HUDEP-2 (cell line): ENCODE results near the gene IFNGR2.

Experiments
- DNase-seq, 76 experiments: peaks; one replicate each; lab custom pipeline; 2025; ENCODE audit not compliant: unreplicated experiment in 76 of 76; lab: John Stamatoyannopoulos, UW

The IFNGR2 gene

DNA sequence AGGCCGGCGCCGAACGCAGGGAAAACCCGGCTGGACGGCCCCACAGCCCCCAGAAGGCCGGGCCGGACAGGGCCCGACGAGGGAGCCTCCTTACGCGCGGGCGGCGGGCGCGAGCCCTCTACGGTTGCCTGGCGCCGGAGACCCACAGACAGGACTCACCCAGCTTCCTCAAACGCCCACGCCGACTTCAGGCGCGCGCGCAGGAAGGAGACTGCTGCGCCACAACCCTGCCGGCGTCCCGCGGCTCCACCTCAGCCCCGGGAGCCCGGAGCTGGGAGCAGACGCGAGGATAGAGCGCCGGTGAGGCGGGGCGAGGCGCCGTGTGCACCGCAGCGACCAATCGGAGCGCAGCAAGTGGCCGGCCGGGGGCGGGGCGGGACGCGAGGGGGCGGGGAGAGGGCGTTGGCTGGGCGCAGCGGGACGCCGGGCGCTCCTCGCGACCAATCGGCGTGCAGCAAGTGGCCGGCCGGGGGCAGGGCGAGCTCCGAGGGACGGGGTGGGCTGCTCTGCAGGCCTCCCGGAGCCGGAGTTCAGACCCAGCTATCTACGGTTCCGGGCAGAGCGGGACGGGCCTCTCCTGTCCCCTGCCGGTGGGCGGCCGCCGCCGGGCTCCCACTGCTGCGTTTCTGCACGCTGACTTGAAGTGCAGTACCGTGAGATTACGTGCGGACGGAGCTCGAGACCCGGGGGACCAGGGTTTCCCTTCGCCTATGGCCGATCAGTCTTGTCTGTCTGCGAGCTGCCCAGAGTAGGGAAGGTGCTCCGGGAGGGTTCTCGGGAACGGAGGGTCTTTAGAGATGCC lies 76.7 kb downstream of the IFNGR2 start, which contains the start of gene TMEM50B:
Gene TMEM50B (minus strand): TSS at position 296 of the 802 bp plus-strand sequence. CDS start 11,089 bp downstream, outside the sequence.
- DNase-seq, result peak; percentile 73 to 100 (median 98)

DNA sequence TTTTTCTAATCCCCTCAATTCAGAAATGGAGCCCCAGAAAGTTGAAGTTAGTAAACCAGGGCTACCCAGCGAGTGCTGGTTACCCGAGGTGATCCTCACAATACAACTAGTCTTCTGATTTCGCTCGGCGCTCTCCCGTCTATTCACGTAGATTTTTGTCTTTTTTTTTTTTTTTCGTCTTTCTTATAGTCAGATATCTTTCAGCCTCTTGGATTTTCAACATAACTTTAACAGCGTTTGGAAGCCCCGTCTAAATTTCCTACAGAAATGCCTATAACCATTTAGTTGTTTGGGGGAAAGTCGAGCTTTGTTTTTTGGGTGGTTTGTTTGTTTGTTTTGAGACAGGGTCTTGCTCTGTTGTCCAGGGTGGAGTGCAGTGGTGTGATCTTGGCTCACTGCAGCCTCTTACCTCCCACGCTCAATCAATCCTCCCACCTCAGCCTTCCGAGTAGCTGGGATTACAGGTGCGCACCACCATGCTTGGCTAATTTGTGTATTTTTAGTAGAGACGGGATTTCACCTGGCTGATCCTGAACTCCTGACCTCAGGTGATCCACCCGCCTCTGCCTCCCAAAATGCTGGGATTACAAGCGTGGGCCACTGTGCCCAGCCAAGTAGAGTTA lies 77.4 kb downstream of the IFNGR2 start:
- DNase-seq, result no peak

DNA sequence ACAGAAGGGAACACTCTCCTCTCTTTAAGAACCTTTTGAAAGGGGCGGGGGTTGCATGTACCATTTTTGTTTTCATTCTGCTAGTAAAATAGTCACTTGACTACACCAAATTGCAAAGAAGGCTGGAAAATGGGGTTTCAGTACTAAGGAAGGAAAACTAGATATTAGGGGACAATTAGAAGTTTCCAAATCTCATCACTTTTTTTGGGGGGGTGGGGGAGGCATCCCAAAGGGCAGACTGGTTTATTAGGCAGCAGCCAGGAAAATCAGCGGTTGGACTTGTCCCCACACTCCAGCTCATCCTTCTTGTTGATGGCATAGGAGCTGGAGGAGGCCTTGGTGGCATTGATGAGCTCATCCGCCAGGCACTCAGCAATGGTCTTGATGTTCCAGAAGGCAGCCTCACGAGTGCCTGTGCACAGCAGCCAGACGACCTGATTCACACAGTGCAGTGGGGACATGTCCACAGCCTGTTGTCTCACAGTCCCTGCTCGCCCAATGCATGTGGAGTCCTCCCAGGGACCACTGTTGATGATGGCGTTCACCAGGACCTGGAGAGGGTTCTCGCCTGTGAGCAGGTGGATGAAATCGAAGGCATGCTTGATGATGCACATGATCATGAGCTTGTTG lies 78.2 kb downstream of the IFNGR2 start:
- no peak for DNase-seq
